Limb (tissue), 2 donors: ENCODE measurements around the gene UQCRC2.
"Not testable (repeated sequence)": the region's sequence is repeated elsewhere in the genome, so short reads cannot be mapped to it uniquely, and the experiment has no call there.

Experiments used
- DNase-seq, 2 donors: peaks; one replicate each; pipeline ENCODE4 v3.0.0-alpha.2; 2016; ENCODE audit errors: extremely low spot score in 2 of 2

UQCRC2 gene

GRCh38 chr16:22008215-22009059, 55.3 kb downstream of the UQCRC2 start:
- peak in 1 of 2 donors; percentile 67 for DNase-seq

- no peak for DNase-seq
Measured at GRCh38 chr16:22010902-22011301, 57.7 kb downstream of the UQCRC2 start.

- no peak for DNase-seq
Measured at GRCh38 chr16:22012241-22012640, 59.1 kb downstream of the UQCRC2 start.

- no peak for DNase-seq
Measured at GRCh38 chr16:22013486-22013885, 60.3 kb downstream of the UQCRC2 start.

GRCh38 chr16:22014271-22014873, 61.2 kb downstream of the UQCRC2 start:
- no peak for DNase-seq

GRCh38 chr16:22016927-22017326, 63.8 kb downstream of the UQCRC2 start:
- no peak for DNase-seq

GRCh38 chr16:22018559-22018958, 65.4 kb downstream of the UQCRC2 start:
- no peak for DNase-seq

GRCh38 chr16:22022151-22022550, 69.0 kb downstream of the UQCRC2 start:
- no peak for DNase-seq

GRCh38 chr16:22023505-22023904, 70.3 kb downstream of the UQCRC2 start:
- no peak for DNase-seq

- not testable (repeated sequence) for DNase-seq
Measured at GRCh38 chr16:22024785-22025184, 71.6 kb downstream of the UQCRC2 start.

- no peak for DNase-seq
Measured at GRCh38 chr16:22027633-22028032, 74.5 kb downstream of the UQCRC2 start.

- DNase-seq = no peak
Measured at GRCh38 chr16:22029632-22030031, 76.5 kb downstream of the UQCRC2 start.

- DNase-seq = no peak
Measured at GRCh38 chr16:22030087-22030812, 77.1 kb downstream of the UQCRC2 start.

- no peak for DNase-seq
Measured at GRCh38 chr16:22031483-22032083, 78.4 kb downstream of the UQCRC2 start.
